ENCODE results near the gene TREM1.
"Not testable (repeated sequence)": the region's sequence is repeated elsewhere in the genome, so short reads cannot be mapped to it uniquely, and the experiment has no call there.

TREM1 gene

DNA sequence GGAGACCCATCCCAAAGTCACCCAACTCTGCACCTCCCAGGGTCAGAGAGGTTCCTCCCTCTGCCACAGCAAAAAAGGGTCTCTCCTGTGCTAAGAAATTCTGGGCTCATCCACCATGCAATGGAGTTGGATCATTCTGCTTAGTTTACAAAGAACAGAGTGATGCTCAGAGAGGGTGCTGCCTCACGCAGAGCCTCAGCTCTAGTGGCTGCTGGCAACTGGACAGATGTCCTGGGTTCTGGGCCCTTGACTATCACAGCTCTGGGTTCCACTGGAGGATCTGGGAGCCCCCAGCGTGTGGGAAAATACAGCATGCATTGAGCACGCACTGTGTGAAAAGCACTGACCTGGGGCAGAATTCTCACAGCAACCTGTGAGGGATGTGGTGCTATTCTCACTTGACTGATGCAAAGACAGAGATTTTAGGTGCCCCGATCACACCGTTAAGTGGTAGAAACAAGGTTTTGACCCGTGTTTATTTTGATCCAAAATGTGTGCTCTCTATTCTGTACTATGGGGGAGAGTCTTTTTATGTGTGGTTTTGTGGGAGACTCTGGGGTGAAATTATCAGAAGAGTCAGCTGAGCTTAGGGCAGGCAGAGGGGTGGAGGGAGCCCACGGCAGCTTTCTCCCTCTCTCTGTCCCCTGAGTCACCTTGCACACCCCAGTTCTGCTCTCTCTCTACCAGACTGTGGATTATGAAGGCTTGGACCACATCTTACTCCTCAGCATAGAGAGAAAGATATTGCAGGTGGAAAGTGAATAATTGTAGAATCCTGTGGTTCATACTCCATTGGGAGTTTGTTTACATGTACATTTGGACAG, 38.4 kb downstream of the TREM1 start:
- no peaks in the 10 kb centered on the region for H3K9me3 ChIP-seq
- H3K4me3 ChIP-seq, result no peak overlapping the region
- no peak for DNase-seq
- TF ChIP-seq, protein P1, sequence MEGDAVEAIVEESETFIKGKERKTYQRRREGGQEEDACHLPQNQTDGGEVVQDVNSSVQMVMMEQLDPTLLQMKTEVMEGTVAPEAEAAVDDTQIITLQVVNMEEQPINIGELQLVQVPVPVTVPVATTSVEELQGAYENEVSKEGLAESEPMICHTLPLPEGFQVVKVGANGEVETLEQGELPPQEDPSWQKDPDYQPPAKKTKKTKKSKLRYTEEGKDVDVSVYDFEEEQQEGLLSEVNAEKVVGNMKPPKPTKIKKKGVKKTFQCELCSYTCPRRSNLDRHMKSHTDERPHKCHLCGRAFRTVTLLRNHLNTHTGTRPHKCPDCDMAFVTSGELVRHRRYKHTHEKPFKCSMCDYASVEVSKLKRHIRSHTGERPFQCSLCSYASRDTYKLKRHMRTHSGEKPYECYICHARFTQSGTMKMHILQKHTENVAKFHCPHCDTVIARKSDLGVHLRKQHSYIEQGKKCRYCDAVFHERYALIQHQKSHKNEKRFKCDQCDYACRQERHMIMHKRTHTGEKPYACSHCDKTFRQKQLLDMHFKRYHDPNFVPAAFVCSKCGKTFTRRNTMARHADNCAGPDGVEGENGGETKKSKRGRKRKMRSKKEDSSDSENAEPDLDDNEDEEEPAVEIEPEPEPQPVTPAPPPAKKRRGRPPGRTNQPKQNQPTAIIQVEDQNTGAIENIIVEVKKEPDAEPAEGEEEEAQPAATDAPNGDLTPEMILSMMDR (IDR thresholded peaks at IDR 0.05), result no peak
- no peaks in the 10 kb centered on the region for H3K36me3 ChIP-seq
- intact Hi-C loops (cut with DNase I; ENCODE audit: low total_unique reads), result no loop called here
- peaks cover 0 to 2% of the 10 kb centered on the region in 2 donors for H3K27me3 ChIP-seq
- no peak overlapping the region for H3K27ac ChIP-seq
- H3K4me1 ChIP-seq, result no peaks in the 10 kb centered on the region

DNA sequence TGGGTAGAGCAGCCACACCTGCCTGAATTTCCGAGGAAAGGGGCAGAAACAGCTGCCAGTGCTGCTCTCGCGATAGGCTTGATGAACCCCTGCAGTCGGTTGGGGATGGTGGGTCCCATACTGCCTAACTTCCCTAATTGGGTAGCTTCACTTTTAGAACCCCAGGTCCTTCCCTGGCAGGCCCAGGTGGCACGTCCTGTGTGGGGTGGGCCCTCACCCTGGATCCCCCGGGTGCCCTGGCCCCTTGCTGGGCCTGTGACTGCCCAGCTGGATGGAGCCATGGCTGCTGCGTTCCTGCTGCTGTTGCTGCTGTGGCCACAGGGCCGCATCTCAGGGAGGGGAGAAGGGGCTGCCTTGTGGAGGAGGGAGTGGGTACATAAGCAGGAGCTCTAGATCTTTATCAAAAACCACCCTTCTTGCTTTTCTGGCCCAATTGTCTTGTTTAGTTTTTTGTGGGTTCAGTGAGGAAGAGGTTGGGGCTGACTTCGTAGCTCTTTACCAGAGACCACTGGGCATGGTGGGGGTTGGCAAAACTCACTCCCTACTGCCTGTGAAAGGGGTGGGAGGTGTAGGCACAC, 39.1 kb downstream of the TREM1 start:
- peaks cover 0 to 5% of the 10 kb centered on the region in 2 donors for H3K27me3 ChIP-seq
- no peak for DNase-seq
- no peaks in the 10 kb centered on the region for H3K36me3 ChIP-seq
- no peak overlapping the region for H3K27ac ChIP-seq
- intact Hi-C loops (cut with DNase I; ENCODE audit: low total_unique reads), result no loop called here
- no peaks in the 10 kb centered on the region for H3K9me3 ChIP-seq
- no peaks in the 10 kb centered on the region for H3K4me1 ChIP-seq
- H3K4me3 ChIP-seq, result no peak overlapping the region
- TF ChIP-seq, protein P1 (IDR thresholded peaks at IDR 0.05), result no peak

DNA sequence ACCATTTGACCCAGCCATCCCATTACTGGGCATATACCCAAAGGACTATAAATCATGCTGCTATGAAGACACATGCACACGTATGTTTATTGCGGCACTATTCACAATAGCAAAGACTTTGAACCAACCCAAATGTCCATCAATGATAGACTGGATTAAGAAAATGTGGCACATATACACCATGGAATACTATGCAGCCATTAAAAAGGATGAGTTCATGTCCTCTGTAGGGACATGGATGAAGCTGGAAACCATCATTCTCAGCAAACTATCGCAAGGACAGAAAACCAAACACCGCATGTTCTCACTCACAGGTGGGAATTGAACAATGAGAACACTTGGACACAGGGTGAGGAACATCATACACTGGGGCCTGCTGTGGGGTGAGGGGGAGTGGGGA, 40.0 kb downstream of the TREM1 start:
- H3K27me3 ChIP-seq; H3K27ac ChIP-seq; H3K4me1 ChIP-seq; DNase-seq; H3K4me3 ChIP-seq; H3K36me3 ChIP-seq; H3K9me3 ChIP-seq; intact Hi-C loops (cut with DNase I; ENCODE audit: low total_unique reads): not testable (repeated sequence)

DNA sequence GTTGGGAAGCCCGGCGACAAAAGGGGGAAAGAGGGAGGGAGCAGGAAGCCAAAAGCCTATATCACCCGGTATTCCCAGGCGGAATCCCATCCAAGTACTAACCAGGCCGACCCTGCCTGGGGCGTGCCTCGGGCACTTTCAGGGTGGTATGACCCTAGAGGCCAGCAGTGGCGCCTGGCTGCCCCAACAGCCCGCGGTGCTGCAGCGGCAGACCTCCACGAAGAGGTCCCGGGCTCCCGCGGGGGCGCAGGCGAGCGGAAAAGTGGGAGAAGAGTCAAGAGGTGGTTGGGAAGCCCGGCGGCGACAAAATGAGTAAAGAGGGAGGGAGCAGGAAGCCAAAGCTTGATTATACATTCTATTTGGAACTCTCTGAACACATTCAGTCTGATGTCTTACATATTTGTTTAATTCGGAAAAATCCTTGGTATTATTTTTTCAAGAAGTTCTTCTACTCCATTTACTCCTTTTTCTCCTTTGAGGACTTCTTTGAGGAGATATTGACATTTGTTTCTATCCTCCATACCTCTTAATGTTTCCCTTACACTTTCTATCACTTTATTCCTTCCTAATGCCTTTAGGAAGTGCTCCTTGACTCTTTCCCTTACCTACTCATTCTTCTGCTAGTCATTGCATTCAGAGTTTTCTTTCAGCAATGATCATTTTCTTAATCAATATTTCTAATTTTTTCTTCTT, 46.9 kb downstream of the TREM1 start:
- H3K27ac ChIP-seq, result no peak overlapping the region
- intact Hi-C loops (cut with DNase I; ENCODE audit: low total_unique reads), result no loop called here
- H3K4me3 ChIP-seq, result no peak overlapping the region
- H3K4me1 ChIP-seq, result no peaks in the 10 kb centered on the region
- DNase-seq, result peak in 1 of 2 donors; percentile 35
- TF ChIP-seq, protein P1 (IDR thresholded peaks at IDR 0.05), result no peak
- no peaks in the 10 kb centered on the region for H3K9me3 ChIP-seq
- H3K36me3 ChIP-seq, result no peaks in the 10 kb centered on the region
- H3K27me3 ChIP-seq, result peaks cover 0 to 30% of the 10 kb centered on the region in 2 donors

DNA sequence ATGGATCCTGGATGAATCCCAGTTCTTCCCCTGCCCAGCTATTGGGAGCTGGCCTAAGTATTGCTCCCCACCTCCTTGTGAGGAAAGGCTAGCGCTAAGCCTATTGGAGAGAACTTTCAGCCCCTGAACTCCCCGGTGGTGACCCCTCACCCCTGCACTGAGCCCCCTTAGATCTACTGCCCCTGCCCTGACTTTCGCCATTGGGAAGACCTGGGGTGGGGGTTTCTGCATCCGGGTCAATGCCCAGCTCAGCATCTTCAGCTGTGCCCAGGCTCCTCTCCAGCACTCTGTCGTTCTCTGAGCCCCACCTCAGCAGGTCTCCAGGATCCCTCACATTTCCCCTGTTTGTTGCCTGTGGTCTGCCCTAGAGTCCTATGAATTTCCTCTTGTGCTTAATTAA, 49.4 kb downstream of the TREM1 start:
- TF ChIP-seq, protein P1 (IDR thresholded peaks at IDR 0.05), result no peak
- Histone ChIP-seq H3K27ac (no peak overlapping the region), H3K9me3 (no peaks in the 10 kb centered on the region), H3K4me3 (no peak overlapping the region), H3K4me1 (no peaks in the 10 kb centered on the region), H3K27me3 (peaks cover 0 to 27% of the 10 kb centered on the region in 2 donors), H3K36me3 (no peaks in the 10 kb centered on the region)
- DNase-seq, result peak in 1 of 2 donors; percentile 54
- intact Hi-C loops (cut with DNase I; ENCODE audit: low total_unique reads), result no loop called here

DNA sequence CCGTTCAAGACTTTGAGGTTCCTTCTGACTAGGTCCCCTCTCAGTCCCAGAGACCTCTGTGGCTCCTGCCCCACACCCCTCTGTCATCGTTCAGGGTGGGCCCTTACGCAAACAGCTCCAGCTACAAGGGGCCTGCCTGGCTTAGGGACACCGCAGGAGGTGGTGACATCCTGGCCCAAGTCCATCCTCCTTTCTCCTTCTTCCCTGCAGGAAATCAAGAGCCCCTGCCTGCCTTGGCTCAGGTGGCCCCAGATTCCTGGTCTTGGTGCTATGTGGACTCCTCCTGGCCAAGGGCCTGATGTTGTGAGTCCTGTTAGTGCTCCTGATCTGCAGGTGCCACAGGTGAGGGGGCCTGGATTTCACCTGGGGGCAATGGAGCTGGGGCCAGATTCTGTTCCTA, 50.2 kb downstream of the TREM1 start:
- Histone ChIP-seq H3K36me3 (no peaks in the 10 kb centered on the region), H3K27me3 (peaks cover 0 to 23% of the 10 kb centered on the region in 2 donors), H3K9me3 (no peaks in the 10 kb centered on the region), H3K4me1 (no peaks in the 10 kb centered on the region), H3K27ac (no peak overlapping the region), H3K4me3 (no peak overlapping the region)
- DNase-seq, result no peak
- TF ChIP-seq, protein P1 (IDR thresholded peaks at IDR 0.05), result no peak
- intact Hi-C loops (cut with DNase I; ENCODE audit: low total_unique reads), result no loop called here

Data from tibial artery (tissue), 4 donors.